GM21381 (cell line): Measurements from ENCODE around the gene THBS4.

Source experiments
- ATAC-seq: cut with Tn5 transposase; IDR thresholded peaks from one replicate; pipeline ENCODE4 v1.9.1; 2021; ENCODE audit warnings: mild to moderate bottlenecking, moderate library complexity; ENCODE audit not compliant: unreplicated experiment

Gene THBS4

GRCh38 chr5:80043187-80043586 is 8.0 kb downstream of the THBS4 start:
- ATAC-seq, result no peak

- ATAC-seq, result no peak
Measured at GRCh38 chr5:80048084-80048780, 13.1 kb downstream of the THBS4 start.

DNA sequence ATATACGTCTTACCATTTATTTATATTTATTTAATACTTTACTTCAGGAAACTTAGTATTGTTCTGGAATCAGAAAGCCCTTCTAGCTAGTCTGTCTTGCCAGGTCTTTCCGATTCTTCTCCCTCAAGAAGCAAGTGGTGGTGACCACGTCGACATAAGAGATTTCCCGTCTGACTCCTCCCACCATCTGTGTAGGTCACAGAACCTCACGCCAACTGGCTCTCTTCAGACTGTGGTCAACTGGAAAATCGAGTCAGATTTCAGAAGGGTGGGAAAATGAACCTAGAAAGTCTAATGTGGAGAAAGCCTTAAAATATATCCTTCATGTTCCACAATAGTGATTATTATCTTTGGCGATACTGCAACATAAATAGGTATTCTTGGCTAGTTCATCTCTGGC is 17.3 kb downstream of the THBS4 start:
- ATAC-seq, result no peak

DNA sequence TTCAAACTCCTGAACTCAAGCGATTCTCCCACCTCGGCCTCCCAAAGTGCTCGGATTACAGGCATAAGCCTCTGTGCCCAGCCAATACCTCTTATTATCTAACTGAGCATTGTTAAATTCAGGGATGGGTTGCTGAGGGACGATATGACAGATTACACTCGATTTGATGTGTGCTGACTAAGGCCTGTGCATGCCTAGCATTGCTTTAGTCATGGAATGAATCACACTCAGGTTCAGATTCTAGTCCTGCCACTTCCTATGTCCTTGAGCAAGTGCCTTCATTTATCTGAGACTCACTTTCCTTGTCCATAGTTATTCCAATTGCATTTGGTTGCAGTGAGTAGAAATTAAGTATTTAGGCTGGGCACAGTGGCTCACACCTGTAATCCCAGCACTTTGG is 19.5 kb downstream of the THBS4 start:
- ATAC-seq, result no peak

DNA sequence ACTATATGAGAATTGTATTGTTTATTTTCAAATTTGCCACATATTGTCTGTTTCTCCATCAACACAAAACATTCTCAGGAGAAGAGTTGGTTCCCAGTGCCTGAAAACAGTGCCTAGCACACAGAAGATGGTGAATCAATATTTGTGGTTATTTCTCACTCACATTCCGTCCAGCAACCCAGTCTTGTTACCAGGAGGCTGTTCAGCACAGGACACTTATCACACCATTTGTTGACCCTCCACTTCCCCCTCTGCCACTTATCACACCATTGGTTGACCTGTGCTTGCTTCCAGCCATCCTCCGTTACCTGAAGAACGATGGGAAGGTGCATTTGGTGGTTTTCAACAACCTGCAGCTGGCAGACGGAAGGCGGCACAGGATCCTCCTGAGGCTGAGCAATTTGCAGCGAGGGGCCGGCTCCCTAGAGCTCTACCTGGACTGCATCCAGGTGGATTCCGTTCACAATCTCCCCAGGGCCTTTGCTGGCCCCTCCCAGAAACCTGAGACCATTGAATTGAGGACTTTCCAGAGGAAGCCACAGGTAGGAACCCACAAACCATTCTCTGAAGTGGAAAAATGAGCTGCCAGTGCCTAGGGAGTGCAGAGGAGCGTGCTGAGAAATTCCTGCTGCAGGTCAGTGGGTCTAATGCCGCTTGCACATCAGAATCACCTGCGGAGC is 20.5 kb downstream of the THBS4 start:
- no peak for ATAC-seq

DNA sequence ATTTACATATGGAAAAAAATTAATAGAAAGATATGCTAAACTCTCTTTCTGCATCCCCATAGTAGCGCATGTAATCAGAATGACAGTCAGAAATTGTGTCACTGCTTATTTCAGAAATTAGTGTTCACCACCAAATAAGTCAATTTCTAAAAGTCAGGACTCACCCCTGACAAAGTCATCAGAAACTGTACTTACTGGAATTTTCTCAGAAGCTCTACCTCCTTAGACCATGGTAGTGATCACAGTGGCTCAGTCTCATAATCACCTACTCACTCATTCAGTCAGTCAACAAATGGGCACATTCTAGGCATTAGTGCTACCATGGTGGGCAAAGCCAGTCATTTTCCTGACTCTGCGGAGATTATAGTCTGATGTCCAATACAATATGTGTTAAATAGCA is 22.0 kb downstream of the THBS4 start:
- ATAC-seq, result no peak

DNA sequence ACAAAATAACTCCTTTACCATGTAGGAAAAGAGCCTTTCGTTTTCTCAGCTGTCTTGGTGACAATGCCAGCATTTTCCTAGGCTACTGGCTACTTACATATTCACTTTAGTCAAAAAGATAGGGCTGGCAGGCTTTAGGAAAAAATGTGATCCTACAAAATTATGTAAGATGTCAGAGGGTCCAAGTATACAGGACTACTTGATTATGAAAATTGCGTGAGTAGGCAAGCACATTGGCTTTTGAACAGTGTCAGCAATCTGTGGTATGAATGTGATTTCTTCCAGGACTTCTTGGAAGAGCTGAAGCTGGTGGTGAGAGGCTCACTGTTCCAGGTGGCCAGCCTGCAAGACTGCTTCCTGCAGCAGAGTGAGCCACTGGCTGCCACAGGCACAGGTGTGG is 22.8 kb downstream of the THBS4 start:
- no peak for ATAC-seq

DNA sequence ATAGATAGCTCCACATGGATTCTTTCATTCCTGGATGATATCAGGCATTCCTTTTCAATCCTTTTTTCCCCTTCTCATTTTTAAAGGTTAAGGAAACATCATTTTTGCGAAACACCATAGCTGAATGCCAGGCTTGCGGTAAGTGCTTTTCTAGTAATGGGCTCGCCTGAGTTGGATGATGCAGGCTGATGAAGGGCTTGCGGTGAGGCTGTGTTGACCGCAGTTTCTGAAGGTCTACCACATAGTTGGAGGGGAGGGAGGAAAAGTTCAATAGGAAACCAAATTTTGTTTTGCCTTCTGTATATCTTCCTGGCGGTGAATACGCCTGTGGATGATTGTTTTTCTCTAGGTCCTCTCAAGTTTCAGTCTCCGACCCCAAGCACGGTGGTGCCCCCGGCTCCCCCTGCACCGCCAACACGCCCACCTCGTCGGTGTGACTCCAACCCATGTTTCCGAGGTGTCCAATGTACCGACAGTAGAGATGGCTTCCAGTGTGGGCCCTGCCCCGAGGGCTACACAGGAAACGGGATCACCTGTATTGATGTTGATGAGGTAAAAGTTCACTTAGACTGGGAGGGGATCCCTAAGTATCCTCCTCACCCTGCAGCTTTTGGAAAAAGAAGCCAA is 24.3 kb downstream of the THBS4 start:
- no peak for ATAC-seq

DNA sequence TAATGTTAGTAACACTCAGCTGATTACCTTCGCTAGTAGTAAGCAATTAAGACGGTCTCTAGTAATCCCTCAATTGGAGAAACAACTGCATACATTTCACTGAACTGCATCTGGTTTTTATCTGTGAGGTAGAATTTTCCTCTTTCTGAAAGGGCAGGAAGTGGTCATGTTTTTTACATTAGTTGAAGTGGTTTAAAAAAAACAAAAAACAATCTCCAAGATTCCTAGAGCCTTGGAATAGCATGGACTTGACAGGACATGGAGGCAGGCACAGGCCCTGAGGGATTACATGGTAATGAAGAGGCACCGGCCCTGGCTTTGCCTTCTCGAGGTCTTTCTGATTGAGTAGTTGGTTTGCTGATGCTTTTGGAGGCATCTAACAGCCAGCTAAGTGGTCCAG is 25.8 kb downstream of the THBS4 start:
- ATAC-seq, result no peak

- no peak for ATAC-seq
Measured at GRCh38 chr5:80061547-80061946, 26.4 kb downstream of the THBS4 start.

GRCh38 chr5:80064124-80064523 is 29.0 kb downstream of the THBS4 start:
- ATAC-seq, result no peak

- no peak for ATAC-seq
Measured at GRCh38 chr5:80067016-80067415, 31.9 kb downstream of the THBS4 start.

DNA sequence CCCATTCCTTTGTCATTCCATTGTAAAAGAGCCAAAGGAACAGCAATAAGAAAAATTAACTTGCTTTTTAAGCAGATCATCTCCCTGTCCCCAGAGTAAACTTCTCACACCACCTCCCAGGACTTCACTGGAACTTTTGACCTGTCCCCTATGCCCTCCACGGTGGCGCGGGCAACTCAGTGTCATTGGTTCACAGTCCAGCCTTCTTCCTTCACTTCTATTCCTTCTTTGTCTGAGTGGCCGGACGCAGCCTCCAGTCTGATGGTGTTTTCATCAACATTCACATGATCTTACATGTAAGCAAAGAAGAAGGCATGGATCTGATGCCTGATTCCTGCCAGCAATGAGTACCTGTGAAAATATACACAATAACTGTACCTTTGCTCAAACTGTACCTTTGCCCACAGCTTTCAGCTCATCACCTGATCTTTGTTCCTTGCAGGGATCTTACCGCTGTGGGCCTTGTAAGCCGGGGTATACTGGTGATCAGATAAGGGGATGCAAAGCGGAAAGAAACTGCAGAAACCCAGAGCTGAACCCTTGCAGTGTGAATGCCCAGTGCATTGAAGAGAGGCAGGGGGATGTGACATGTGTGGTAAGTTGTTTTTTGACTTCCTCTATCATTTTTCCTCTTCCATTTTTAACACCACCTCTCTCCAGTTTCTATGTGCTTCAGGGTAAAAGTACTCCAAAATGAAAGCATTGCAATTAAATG is 32.5 kb downstream of the THBS4 start:
- ATAC-seq, result no peak

- no peak for ATAC-seq
Measured at GRCh38 chr5:80068246-80068636, 33.1 kb downstream of the THBS4 start.

DNA sequence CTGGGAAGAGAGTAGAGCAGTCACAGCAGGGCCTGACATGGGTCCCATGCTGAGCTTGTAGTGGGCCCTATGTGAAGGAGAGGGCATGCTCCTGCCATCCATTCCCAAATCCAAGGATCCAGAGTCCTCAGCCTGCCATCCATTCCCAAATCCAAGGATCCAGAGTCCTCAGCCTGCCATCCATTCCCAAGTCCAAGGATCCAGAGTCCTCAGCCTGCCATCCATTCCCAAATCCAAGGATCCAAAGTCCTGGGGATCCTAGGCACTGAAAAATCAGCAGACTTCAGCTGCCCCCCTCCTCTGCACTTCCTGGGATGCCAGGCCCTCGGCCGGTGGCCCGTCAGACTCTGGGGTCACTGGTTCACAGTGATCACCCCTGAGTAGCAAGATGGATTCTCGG is 33.6 kb downstream of the THBS4 start:
- no peak for ATAC-seq

GRCh38 chr5:80069251-80069800 is 34.2 kb downstream of the THBS4 start:
- ATAC-seq, result no peak

- no peak for ATAC-seq
Measured at GRCh38 chr5:80069918-80070318, 34.8 kb downstream of the THBS4 start.

DNA sequence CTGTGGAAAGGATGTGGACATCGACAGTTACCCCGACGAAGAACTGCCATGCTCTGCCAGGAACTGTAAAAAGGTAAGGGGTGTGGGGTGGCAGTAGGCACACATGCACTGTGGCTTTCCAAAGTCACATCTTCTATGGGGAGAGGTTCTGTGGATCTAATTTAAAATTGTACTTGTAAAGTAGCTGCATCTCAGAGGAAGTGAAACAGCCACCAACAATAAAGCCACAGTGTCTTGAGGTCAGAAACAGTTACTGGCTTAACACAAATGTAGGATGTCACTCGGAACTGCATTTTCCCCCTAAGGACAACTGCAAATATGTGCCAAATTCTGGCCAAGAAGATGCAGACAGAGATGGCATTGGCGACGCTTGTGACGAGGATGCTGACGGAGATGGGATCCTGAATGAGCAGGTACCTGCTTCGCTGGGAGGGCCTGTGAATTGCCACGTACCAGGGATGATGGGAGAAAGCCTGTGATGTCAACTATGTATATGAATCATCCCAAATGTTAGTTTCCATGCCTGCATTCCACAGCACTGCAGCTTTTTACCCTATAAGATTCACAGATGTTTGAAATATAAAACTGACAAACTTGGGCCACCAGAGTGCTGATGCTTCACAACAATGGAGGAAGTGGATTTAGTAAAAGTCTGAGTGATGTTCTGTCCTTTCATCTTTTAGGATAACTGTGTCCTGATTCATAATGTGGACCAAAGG is 35.3 kb downstream of the THBS4 start:
- ATAC-seq, result peak; percentile 69

DNA sequence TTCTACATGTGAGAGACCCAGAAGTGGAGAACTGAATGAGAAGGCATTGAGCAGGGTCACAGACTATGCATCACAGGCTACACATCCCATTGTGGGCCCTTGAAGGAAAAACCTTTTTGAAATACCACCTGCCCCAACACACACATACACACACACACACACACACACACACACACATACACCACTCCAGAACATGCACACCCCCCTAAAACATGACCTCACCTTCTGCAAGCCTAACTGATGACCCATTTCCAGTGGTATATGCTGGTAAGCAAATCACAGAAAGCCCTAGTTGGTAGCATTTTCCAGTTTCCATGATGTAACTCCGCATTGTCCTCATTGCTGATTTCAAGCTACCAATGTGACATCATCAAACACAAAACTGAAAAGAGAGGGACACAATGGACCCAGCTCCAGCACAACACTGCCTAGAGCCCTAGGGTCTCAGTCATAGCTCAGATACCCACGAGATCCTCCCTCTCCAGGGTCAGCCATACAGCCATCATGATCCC is 36.4 kb downstream of the THBS4 start:
- ATAC-seq, result no peak
